Measurements from ENCODE around the gene PITX2. TPM values are rescaled to one million over a fixed set of nuclear protein-coding genes. Genes with fewer than 3 reads are reported as not detected.
A peak's percentile ranks its signal among the peaks of the same experiment; 100 is the strongest.

The PITX2 gene
- total and polyA plus RNA-seq, 2 experiments from 2014 or later: 0.52 to 0.99 TPM

GRCh38 chr4:110626532-110627153 is 3.8 kb upstream of the PITX2 start:
- Mint-ChIP-seq H3K27me3 (ENCODE audit: insufficient read depth, low read depth, poor library complexity) (peaks cover 100% of the 10 kb centered on the region), H3K4me1 (peaks cover 61% of the 10 kb centered on the region)
- DNase-seq (ENCODE audit: low spot score): peak; percentile 58

GRCh38 chr4:110625576-110626257 is 2.8 kb upstream of the PITX2 start:
- H3K36me3 ChIP-seq (ENCODE audit: insufficient read depth): no peaks in the 10 kb centered on the region
- DNase-seq (ENCODE audit: low spot score) (peak; percentile 24), ATAC-seq (no peak)
- Mint-ChIP-seq H3K27me3 (ENCODE audit: insufficient read depth, low read depth, poor library complexity) (peaks cover 100% of the 10 kb centered on the region), H3K36me3 (ENCODE audit: low read depth) (no peaks in the 10 kb centered on the region), H3K9me3 (no peaks in the 10 kb centered on the region; the same call in 1 of the 3 replicates), H3K4me3 (no peak overlapping the region; the same call in 2 of the 3 replicates), H3K27ac (no peak overlapping the region), H3K4me1 (peaks cover 59% of the 10 kb centered on the region)
- H3F3A ChIP-seq (replicated peaks; ENCODE audit: low read depth): peaks cover 42% of the 10 kb centered on the region
- 0 out of 2 replicates have a peak overlapping the region, but pooled peaks have one; percentile 40 for H3K4me2 ChIP-seq
- no peak overlapping the region for H3K27ac ChIP-seq (ENCODE audit: low read depth)
- H4K20me1 ChIP-seq (replicated peaks; ENCODE audit: insufficient read depth): peaks cover 21% of the 10 kb centered on the region; the same call in 1 of the 2 replicates
- H3K79me2 ChIP-seq (replicated peaks; ENCODE audit: insufficient read depth): no peaks in the 10 kb centered on the region
- H2AFZ ChIP-seq: no peak overlapping the region
- H3K27me3 ChIP-seq (ENCODE audit: insufficient read depth): peaks cover 98% of the 10 kb centered on the region
- no peaks in the 10 kb centered on the region for H3K9me2 ChIP-seq (ENCODE audit: insufficient read depth)
- peaks cover 72% of the 10 kb centered on the region for H3K4me1 ChIP-seq (ENCODE audit: insufficient read depth)
- H3K4me3 ChIP-seq: no peak overlapping the region
- TF ChIP-seq CREB1 (CRISPR knock-in tag; IDR thresholded peaks at IDR 0.05; ENCODE audit: low read depth): no peak
- TF ChIP-seq EZH2phosphoT487 (IDR thresholded peaks at IDR 0.05; ENCODE audit: unreplicated experiment): no peak
- TF ChIP-seq STAT1 (IDR thresholded peaks at IDR 0.05; ENCODE audit: unreplicated experiment): no peak
- TF ChIP-seq NANOG (IDR thresholded peaks at IDR 0.05; ENCODE audit: borderline replicate concordance): no peak
- no peak for TF ChIP-seq JUNB (IDR thresholded peaks at IDR 0.05; ENCODE audit: unreplicated experiment)
- TF ChIP-seq ZNF114 (CRISPR knock-in tag; IDR thresholded peaks at IDR 0.05): no peak
- no peak for TF ChIP-seq ZNF462 (CRISPR knock-in tag; IDR thresholded peaks at IDR 0.05)
- TF ChIP-seq ETS1 (IDR thresholded peaks at IDR 0.05): no peak
- no peak for TF ChIP-seq CTCF (conservative IDR thresholded peaks at IDR 0.05; ENCODE audit: low read depth in 2 of 2)

More at GRCh38 chr4:110626532-110627153, 3.8 kb upstream of the PITX2 start:
- no peaks in the 10 kb centered on the region for H3K36me3 ChIP-seq (ENCODE audit: insufficient read depth)
- H2AFZ ChIP-seq: no peak overlapping the region
- H3K4me3 ChIP-seq: peak overlapping the region; percentile 34; the same call in 1 of the 2 replicates
- H3K27ac Mint-ChIP-seq: no peak overlapping the region
- no peaks in the 10 kb centered on the region for H3K9me2 ChIP-seq (ENCODE audit: insufficient read depth)
- H3K79me2 ChIP-seq (replicated peaks; ENCODE audit: insufficient read depth): no peaks in the 10 kb centered on the region
- no peaks in the 10 kb centered on the region; the same call in 1 of the 3 replicates for H3K9me3 Mint-ChIP-seq
- H3K4me2 ChIP-seq: peak overlapping the region; percentile 40; the same call in 1 of the 2 replicates
- no peaks in the 10 kb centered on the region for H3K36me3 Mint-ChIP-seq (ENCODE audit: low read depth)
- peaks cover 98% of the 10 kb centered on the region for H3K27me3 ChIP-seq (ENCODE audit: insufficient read depth)
- H3K4me1 ChIP-seq (ENCODE audit: insufficient read depth): peaks cover 73% of the 10 kb centered on the region
- TF ChIP-seq CREB1 (CRISPR knock-in tag; IDR thresholded peaks at IDR 0.05; ENCODE audit: low read depth): no peak
- TF ChIP-seq EZH2 (IDR thresholded peaks at IDR 0.05; ENCODE audit: low read depth, unreplicated experiment): peak; percentile 66
- H3F3A ChIP-seq (replicated peaks; ENCODE audit: low read depth): peaks cover 40% of the 10 kb centered on the region
- 0 out of 3 replicates have a peak overlapping the region, but pooled peaks have one; percentile 12 for H3K4me3 Mint-ChIP-seq
- no peak for ATAC-seq
- H4K20me1 ChIP-seq (replicated peaks; ENCODE audit: insufficient read depth): peaks cover 21% of the 10 kb centered on the region; the same call in 1 of the 2 replicates
- H3K27ac ChIP-seq (ENCODE audit: low read depth): no peak overlapping the region
